ENCODE results near the gene CBX7.

CBX7 gene

GRCh38 chr22:39150848-39151215, 1.6 kb downstream of the CBX7 start:
- Histone ChIP-seq H3K18ac (ENCODE audit: low read length) (no peak overlapping the region), H3K79me1 (ENCODE audit: low read length) (no peaks in the 10 kb centered on the region), H2BK120ac (ENCODE audit: low read depth, low read length) (no peak overlapping the region), H4K8ac (ENCODE audit: low read depth, low read length) (no peak overlapping the region), H2BK5ac (ENCODE audit: low read length) (no peak overlapping the region), H3K9ac (ENCODE audit: low read length) (no peak overlapping the region), H3K27ac (ENCODE audit: low read depth, low read length) (no peak overlapping the region), H3K4me3 (ENCODE audit: low read length) (no peak overlapping the region), H3K56ac (ENCODE audit: low read length) (no peak overlapping the region), H3K23ac (ENCODE audit: low read length) (no peak overlapping the region), H2BK15ac (replicated peaks; ENCODE audit: low read depth) (no peak overlapping the region), H3K4me1 (ENCODE audit: control insufficient read depth, low read depth, low read length) (no peaks in the 10 kb centered on the region), H4K5ac (ENCODE audit: low read length) (no peak overlapping the region), H3K4ac (ENCODE audit: low read depth, low read length) (no peak overlapping the region), H3K79me2 (ENCODE audit: control insufficient read depth, insufficient read depth, low read length) (no peaks in the 10 kb centered on the region), H3K27me3 (ENCODE audit: insufficient read depth, low read length, poor library complexity) (peaks cover 5% of the 10 kb centered on the region), H2AK5ac (ENCODE audit: low read length) (no peak overlapping the region), H3K4me2 (ENCODE audit: low read length) (no peak overlapping the region), H3K36me3 (ENCODE audit: control insufficient read depth, insufficient read depth, low read length) (no peaks in the 10 kb centered on the region)
- no CpG with 5 or more reads among the region's 6 CpGs for WGBS (ENCODE audit: extremely low coverage, insufficient coverage, low lambda C conversion rate)
- DNase-seq = no peak

GRCh38 chr22:39149915-39150847, 2.3 kb downstream of the CBX7 start:
- Histone ChIP-seq H3K18ac (ENCODE audit: low read length) (no peak overlapping the region), H3K27me3 (ENCODE audit: insufficient read depth, low read length, poor library complexity) (peaks cover 5% of the 10 kb centered on the region), H2BK120ac (ENCODE audit: low read depth, low read length) (no peak overlapping the region), H3K27ac (ENCODE audit: low read depth, low read length) (no peak overlapping the region), H3K4me2 (ENCODE audit: low read length) (no peak overlapping the region), H2BK5ac (ENCODE audit: low read length) (no peak overlapping the region), H3K4ac (ENCODE audit: low read depth, low read length) (no peak overlapping the region), H2BK15ac (replicated peaks; ENCODE audit: low read depth) (no peak overlapping the region), H3K4me1 (ENCODE audit: control insufficient read depth, low read depth, low read length) (no peaks in the 10 kb centered on the region), H4K8ac (ENCODE audit: low read depth, low read length) (no peak overlapping the region), H3K4me3 (ENCODE audit: low read length) (no peak overlapping the region), H2AK5ac (ENCODE audit: low read length) (no peak overlapping the region), H3K36me3 (ENCODE audit: control insufficient read depth, insufficient read depth, low read length) (no peaks in the 10 kb centered on the region), H3K79me1 (ENCODE audit: low read length) (no peaks in the 10 kb centered on the region), H3K23ac (ENCODE audit: low read length) (no peak overlapping the region), H3K9ac (ENCODE audit: low read length) (no peak overlapping the region), H3K79me2 (ENCODE audit: control insufficient read depth, insufficient read depth, low read length) (no peaks in the 10 kb centered on the region), H4K5ac (ENCODE audit: low read length) (no peak overlapping the region), H3K56ac (ENCODE audit: low read length) (no peak overlapping the region)
- peak; percentile 38 for DNase-seq
- WGBS (ENCODE audit: extremely low coverage, insufficient coverage, low lambda C conversion rate) = no CpG with 5 or more reads among the region's 16 CpGs

DNA sequence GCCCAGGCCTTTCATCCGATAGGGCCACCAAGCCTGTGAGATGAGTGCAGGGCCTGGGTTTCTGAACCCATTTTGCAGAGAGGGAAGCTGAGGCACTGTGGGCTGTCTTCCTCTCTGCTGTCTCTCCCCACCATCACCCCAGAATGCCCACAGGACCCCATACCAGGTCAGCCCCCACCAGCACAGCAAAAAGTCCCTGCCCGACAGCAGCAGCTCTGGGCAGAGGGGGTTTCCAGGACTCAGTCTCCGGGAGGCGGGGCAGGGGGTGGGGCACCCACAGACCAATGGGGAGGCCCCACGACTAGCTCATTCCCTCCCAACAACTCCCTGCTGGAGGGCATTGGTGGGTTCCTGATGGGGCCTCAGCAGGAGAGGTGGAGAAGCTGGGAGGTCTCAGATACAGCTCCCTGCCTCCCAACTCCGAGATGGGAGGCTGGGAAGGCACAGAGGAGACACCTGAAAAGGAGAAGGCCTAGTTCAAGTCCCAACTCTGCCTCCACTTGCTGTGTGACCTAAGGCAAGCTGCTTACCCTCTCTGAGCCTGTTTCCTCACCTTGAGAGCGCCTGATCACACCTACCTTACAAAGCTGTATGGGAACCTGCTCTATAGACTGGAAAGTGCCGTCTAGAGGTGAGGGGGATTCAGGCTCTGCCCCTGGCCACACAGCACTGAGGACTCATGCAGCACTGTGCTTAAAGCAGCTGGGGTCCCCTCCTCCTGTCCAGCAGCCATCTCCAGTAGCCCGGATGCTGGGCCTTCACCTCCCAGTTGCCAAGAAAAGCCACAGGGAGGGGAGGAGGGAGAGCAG, 3.5 kb downstream of the CBX7 start:
- no peak overlapping the region for H4K8ac ChIP-seq (ENCODE audit: low read depth, low read length)
- no peak overlapping the region for H3K4me2 ChIP-seq (ENCODE audit: low read length)
- no peak overlapping the region for H3K4me3 ChIP-seq (ENCODE audit: low read length)
- no peak overlapping the region for H3K23ac ChIP-seq (ENCODE audit: low read length)
- no peak overlapping the region for H2AK5ac ChIP-seq (ENCODE audit: low read length)
- H3K56ac ChIP-seq (ENCODE audit: low read length) = peak overlapping the region; percentile 15
- H3K27me3 ChIP-seq (ENCODE audit: insufficient read depth, low read length, poor library complexity) = peaks cover 4% of the 10 kb centered on the region
- no peak overlapping the region for H3K9ac ChIP-seq (ENCODE audit: low read length)
- H3K79me2 ChIP-seq (ENCODE audit: control insufficient read depth, insufficient read depth, low read length) = no peaks in the 10 kb centered on the region
- no peak overlapping the region for H4K5ac ChIP-seq (ENCODE audit: low read length)
- no peak overlapping the region for H2BK5ac ChIP-seq (ENCODE audit: low read length)
- H3K79me1 ChIP-seq (ENCODE audit: low read length) = no peaks in the 10 kb centered on the region
- DNase-seq = peak; percentile 73
- no peaks in the 10 kb centered on the region for H3K36me3 ChIP-seq (ENCODE audit: control insufficient read depth, insufficient read depth, low read length)
- no peak overlapping the region for H2BK15ac ChIP-seq (replicated peaks; ENCODE audit: low read depth)
- no peak overlapping the region for H3K18ac ChIP-seq (ENCODE audit: low read length)
- no peak overlapping the region for H3K4ac ChIP-seq (ENCODE audit: low read depth, low read length)
- no peak overlapping the region for H2BK120ac ChIP-seq (ENCODE audit: low read depth, low read length)
- no CpG with 5 or more reads among the region's 9 CpGs for WGBS (ENCODE audit: extremely low coverage, insufficient coverage, low lambda C conversion rate)
- H3K4me1 ChIP-seq (ENCODE audit: control insufficient read depth, low read depth, low read length) = peaks cover 5% of the 10 kb centered on the region
- H3K27ac ChIP-seq (ENCODE audit: low read depth, low read length) = no peak overlapping the region

GRCh38 chr22:39148026-39148726, 4.3 kb downstream of the CBX7 start:
- WGBS (ENCODE audit: extremely low coverage, insufficient coverage, low lambda C conversion rate) = no CpG with 5 or more reads among the region's 16 CpGs
- Histone ChIP-seq H3K36me3 (ENCODE audit: control insufficient read depth, insufficient read depth, low read length) (no peaks in the 10 kb centered on the region), H3K4me3 (ENCODE audit: low read length) (no peak overlapping the region), H3K79me1 (ENCODE audit: low read length) (no peaks in the 10 kb centered on the region), H3K4me1 (ENCODE audit: control insufficient read depth, low read depth, low read length) (peaks cover 5% of the 10 kb centered on the region), H3K18ac (ENCODE audit: low read length) (no peak overlapping the region), H3K9ac (ENCODE audit: low read length) (no peak overlapping the region), H3K79me2 (ENCODE audit: control insufficient read depth, insufficient read depth, low read length) (no peaks in the 10 kb centered on the region), H2BK15ac (replicated peaks; ENCODE audit: low read depth) (no peak overlapping the region), H3K56ac (ENCODE audit: low read length) (peak overlapping the region; percentile 15), H3K4ac (ENCODE audit: low read depth, low read length) (no peak overlapping the region), H4K5ac (ENCODE audit: low read length) (no peak overlapping the region), H4K8ac (ENCODE audit: low read depth, low read length) (no peak overlapping the region), H3K23ac (ENCODE audit: low read length) (no peak overlapping the region), H3K27ac (ENCODE audit: low read depth, low read length) (no peak overlapping the region), H2BK120ac (ENCODE audit: low read depth, low read length) (no peak overlapping the region), H2AK5ac (ENCODE audit: low read length) (no peak overlapping the region), H3K4me2 (ENCODE audit: low read length) (no peak overlapping the region), H2BK5ac (ENCODE audit: low read length) (no peak overlapping the region), H3K27me3 (ENCODE audit: insufficient read depth, low read length, poor library complexity) (no peaks in the 10 kb centered on the region)
- DNase-seq = no peak

GRCh38 chr22:39147335-39148025, 5.0 kb downstream of the CBX7 start:
- Histone ChIP-seq H2AK5ac (ENCODE audit: low read length) (no peak overlapping the region), H3K36me3 (ENCODE audit: control insufficient read depth, insufficient read depth, low read length) (no peaks in the 10 kb centered on the region), H3K23ac (ENCODE audit: low read length) (no peak overlapping the region), H3K9ac (ENCODE audit: low read length) (no peak overlapping the region), H3K4me2 (ENCODE audit: low read length) (no peak overlapping the region), H2BK15ac (replicated peaks; ENCODE audit: low read depth) (no peak overlapping the region), H3K18ac (ENCODE audit: low read length) (no peak overlapping the region), H3K4ac (ENCODE audit: low read depth, low read length) (no peak overlapping the region), H3K4me3 (ENCODE audit: low read length) (no peak overlapping the region), H3K27ac (ENCODE audit: low read depth, low read length) (no peak overlapping the region), H3K56ac (ENCODE audit: low read length) (no peak overlapping the region), H2BK5ac (ENCODE audit: low read length) (no peak overlapping the region), H4K5ac (ENCODE audit: low read length) (no peak overlapping the region), H2BK120ac (ENCODE audit: low read depth, low read length) (no peak overlapping the region), H3K79me1 (ENCODE audit: low read length) (no peaks in the 10 kb centered on the region), H4K8ac (ENCODE audit: low read depth, low read length) (no peak overlapping the region), H3K27me3 (ENCODE audit: insufficient read depth, low read length, poor library complexity) (no peaks in the 10 kb centered on the region), H3K4me1 (ENCODE audit: control insufficient read depth, low read depth, low read length) (peaks cover 5% of the 10 kb centered on the region), H3K79me2 (ENCODE audit: control insufficient read depth, insufficient read depth, low read length) (no peaks in the 10 kb centered on the region)
- no CpG with 5 or more reads among the region's 5 CpGs for WGBS (ENCODE audit: extremely low coverage, insufficient coverage, low lambda C conversion rate)
- DNase-seq = no peak

Measured in mesendoderm (in vitro differentiated cells).